ENCODE results near the gene SMC6.

SMC6 gene, protein sequence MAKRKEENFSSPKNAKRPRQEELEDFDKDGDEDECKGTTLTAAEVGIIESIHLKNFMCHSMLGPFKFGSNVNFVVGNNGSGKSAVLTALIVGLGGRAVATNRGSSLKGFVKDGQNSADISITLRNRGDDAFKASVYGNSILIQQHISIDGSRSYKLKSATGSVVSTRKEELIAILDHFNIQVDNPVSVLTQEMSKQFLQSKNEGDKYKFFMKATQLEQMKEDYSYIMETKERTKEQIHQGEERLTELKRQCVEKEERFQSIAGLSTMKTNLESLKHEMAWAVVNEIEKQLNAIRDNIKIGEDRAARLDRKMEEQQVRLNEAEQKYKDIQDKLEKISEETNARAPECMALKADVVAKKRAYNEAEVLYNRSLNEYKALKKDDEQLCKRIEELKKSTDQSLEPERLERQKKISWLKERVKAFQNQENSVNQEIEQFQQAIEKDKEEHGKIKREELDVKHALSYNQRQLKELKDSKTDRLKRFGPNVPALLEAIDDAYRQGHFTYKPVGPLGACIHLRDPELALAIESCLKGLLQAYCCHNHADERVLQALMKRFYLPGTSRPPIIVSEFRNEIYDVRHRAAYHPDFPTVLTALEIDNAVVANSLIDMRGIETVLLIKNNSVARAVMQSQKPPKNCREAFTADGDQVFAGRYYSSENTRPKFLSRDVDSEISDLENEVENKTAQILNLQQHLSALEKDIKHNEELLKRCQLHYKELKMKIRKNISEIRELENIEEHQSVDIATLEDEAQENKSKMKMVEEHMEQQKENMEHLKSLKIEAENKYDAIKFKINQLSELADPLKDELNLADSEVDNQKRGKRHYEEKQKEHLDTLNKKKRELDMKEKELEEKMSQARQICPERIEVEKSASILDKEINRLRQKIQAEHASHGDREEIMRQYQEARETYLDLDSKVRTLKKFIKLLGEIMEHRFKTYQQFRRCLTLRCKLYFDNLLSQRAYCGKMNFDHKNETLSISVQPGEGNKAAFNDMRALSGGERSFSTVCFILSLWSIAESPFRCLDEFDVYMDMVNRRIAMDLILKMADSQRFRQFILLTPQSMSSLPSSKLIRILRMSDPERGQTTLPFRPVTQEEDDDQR

DNA sequence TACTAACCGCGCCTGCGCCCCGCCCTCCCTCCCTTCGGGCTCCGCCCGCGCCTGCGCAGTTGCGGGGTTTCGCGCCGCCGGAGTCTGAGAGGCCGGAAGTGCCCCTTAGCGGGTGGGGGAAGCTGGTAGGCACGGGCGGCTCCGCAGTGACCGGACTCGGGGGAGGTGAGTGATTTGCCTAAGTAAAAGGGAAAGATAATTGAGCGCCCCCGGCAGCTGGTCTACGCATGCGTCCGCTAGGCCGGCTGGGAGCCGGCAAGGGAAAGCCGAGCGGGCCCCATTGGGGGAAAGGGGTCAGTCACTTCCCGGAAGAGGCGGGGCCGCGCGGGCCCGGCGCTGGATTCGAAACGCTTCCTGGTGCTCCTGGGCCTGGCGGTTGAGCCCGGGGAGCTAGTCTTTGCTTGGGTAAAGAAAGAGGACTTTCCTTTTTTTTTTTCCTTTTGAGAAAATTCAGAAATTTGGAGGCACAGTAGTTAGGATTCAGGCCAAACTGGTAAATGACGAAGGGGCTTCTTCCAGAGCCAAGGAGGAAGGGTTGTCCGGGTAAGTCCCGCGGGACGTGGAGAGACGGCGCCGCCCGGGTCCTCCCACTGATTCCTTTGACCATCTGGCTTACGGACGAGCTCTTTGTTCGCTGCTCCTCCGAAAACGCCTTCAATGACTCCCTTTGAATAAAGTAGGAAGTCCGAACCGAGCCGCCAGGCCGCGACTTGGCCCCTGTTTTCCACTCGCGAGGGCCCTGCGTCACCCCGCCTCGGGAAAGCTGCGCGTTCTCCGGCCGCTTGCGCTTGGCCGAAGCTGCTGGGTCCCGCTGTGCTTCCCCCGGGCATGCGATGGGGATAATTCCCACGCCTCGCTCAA, at the start of gene SMC6, which contains the start of gene GEN1:
Gene SMC6, minus strand, starts transcription at position 8 of the 861 bp plus-strand sequence. CDS start 7,864 bp downstream, outside the sequence.
Gene GEN1, plus strand, starts transcription at position 336 of the 861 bp plus-strand sequence. CDS start 5,806 bp downstream, outside the sequence.
- TF ChIP-seq, protein P1, sequence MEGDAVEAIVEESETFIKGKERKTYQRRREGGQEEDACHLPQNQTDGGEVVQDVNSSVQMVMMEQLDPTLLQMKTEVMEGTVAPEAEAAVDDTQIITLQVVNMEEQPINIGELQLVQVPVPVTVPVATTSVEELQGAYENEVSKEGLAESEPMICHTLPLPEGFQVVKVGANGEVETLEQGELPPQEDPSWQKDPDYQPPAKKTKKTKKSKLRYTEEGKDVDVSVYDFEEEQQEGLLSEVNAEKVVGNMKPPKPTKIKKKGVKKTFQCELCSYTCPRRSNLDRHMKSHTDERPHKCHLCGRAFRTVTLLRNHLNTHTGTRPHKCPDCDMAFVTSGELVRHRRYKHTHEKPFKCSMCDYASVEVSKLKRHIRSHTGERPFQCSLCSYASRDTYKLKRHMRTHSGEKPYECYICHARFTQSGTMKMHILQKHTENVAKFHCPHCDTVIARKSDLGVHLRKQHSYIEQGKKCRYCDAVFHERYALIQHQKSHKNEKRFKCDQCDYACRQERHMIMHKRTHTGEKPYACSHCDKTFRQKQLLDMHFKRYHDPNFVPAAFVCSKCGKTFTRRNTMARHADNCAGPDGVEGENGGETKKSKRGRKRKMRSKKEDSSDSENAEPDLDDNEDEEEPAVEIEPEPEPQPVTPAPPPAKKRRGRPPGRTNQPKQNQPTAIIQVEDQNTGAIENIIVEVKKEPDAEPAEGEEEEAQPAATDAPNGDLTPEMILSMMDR (conservative IDR thresholded peaks at IDR 0.05; ENCODE audit: low read length), result no peak
- peak within 1 kb of the TSS; percentile 77 for H3K4me3 ChIP-seq (ENCODE audit: low read length)
- peak; percentile 82 for DNase-seq (ENCODE audit: low read depth)

DNA sequence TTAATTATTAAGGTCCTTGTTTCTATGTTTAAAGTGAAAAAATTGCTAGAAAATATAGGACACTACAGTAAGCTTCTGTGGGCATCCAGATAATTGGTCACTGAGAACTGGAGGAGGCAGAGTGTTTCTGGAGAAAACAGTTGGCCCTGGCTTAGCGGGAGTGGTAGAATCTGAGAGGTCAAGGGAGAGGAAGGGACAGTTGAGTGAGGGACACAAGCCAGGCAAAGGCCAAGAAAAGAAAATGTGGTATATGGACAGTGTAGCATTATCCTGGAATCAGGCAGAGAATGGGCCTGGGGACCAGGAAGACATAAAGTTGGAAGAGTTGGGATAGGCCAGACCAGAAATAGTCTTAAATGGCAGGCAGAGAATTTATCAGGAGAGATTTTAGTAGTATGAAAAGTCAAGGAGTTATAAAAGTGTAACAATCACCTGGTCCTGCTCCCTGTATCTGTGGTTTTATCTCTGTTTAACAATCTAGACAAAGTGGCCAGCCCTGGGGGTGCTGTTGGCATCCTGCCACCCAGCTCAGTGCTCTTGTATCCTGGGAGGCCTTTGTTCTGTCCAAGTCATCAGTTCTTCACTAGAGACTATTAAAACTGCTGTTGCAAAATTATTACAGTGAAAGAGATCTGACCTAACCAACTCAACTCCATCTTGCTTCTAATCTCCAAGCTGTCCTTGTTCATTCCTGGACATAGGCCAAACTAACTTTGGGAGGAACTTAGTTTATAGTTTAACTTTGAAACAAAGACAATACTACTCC, 47.3 kb upstream of the SMC6 start:
- no peak overlapping the region for H3K4me3 ChIP-seq (ENCODE audit: low read length)
- TF ChIP-seq, protein P1 (conservative IDR thresholded peaks at IDR 0.05; ENCODE audit: low read length), result no peak
- no peak for DNase-seq (ENCODE audit: low read depth)

DNA sequence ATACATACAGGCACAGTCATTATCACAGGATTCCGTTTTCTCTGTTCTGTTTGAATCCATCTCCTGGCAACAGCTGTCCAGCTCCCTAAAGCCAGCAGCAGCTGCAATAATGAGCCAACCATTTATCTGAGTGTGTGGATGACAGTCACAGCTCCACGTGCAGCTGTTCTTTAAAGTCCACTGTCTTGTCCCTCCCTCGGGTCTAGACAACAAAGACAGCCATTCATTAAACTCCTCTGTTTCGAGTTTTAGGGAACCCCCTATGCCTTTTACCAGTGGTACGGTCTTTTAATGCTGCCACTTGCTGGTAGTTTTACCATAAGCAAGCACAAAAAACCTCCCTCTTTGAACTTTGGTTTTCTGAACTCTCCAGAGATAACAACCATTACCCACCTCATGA, 46.6 kb upstream of the SMC6 start:
- DNase-seq (ENCODE audit: low read depth), result peak; percentile 14
- TF ChIP-seq, protein P1 (conservative IDR thresholded peaks at IDR 0.05; ENCODE audit: low read length), result no peak
- H3K4me3 ChIP-seq (ENCODE audit: low read length), result no peak overlapping the region

DNA sequence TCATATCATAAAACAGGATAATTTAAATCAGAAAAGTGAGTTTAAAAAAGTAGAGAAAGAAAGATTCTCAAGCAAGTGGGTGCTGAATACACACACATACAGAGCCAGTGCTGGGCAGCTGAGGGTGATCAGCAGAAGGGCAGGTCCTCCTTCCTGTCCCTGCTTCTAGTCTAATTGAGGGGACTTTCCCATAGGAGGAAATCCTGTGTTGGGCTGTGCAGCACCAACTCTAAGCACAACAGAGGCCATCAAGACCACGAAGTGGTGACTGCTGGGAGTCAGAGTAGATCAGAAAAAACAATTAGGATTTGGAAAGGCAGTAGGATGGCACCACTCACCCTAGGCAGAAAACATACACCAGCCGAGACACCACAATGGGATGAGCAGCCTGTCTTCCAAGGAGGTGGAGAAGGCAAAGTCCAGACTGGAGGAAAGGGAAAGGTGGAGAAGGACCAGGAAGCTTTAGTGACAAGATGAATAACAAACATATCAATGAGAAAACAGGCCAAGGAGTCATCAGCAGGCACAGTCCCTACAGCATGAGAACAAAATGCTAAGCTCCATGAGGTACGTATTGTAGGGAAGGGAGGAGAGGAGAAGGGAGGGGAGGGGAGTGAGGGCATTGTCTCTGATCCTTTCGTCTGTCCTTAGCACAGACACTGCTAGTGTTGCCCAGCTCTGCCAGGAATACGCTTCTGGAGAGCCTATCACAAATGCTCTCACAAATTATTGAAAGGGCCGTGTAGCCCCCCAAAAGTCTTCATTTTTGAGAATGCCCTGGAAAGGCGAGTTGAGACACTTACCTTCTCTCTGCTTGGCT, 45.9 kb upstream of the SMC6 start:
- DNase-seq (ENCODE audit: low read depth), result no peak
- TF ChIP-seq, protein P1 (conservative IDR thresholded peaks at IDR 0.05; ENCODE audit: low read length), result no peak
- no peak overlapping the region for H3K4me3 ChIP-seq (ENCODE audit: low read length)

DNA sequence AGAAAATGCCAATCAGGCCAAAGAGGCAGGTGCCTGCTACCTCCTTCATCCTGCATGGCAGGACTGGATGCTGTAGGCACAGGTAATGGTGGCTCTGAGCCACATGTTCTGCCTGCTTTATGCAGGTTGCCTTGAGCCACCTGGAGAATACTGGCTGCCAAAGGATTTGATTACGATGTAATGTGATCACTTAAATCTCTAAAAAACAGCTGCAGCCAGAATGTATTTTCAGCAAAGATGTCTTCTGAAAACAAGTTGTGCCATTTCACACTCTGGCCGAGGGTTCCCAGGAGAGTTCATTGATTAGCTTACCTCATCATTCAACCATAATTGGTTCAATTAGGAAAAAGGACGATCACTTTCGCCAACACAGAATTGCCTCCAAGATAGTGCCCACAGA, 44.7 kb upstream of the SMC6 start:
- no peak overlapping the region for H3K4me3 ChIP-seq (ENCODE audit: low read length)
- DNase-seq (ENCODE audit: low read depth), result no peak
- TF ChIP-seq, protein P1 (conservative IDR thresholded peaks at IDR 0.05; ENCODE audit: low read length), result no peak

Measured in AG10803 (cell line).